ENCODE measurements around the gene ARHGEF1.

DNA sequence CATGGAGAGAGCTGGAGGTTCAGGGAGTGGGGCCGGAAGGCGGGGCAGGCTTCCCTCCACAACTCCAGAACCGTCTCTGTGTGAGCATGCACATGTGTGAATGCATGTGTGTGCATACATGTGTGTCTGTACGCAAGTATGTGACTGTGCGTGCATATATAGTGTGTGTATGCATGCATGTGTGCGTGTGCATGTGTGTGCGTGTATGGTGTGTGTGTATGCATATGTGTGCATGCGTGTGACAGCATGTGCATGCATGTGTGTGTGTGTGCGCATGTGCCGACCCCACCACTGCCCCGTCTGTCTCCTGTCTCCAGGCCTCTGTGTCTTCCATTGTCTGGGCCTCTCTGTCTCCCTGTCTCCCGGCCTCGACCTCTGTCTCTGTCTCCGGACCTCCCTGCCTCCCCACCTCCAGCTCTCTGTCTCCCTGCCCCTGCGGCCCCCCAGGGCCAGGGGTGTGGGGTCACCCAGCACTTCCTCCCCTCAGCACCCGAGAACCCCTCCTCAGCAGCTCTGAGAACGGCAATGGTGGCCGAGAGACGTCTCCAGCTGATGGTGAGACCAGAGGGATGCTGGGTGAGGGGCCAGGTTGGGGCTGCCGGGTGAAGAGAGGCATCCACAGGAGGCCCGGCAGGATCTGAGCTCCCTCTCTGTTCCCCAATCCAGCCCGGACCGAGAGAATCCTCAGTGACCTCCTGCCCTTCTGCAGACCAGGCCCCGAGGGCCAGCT is 22.5 kb downstream of the ARHGEF1 start:
- TF ChIP-seq, protein P1, sequence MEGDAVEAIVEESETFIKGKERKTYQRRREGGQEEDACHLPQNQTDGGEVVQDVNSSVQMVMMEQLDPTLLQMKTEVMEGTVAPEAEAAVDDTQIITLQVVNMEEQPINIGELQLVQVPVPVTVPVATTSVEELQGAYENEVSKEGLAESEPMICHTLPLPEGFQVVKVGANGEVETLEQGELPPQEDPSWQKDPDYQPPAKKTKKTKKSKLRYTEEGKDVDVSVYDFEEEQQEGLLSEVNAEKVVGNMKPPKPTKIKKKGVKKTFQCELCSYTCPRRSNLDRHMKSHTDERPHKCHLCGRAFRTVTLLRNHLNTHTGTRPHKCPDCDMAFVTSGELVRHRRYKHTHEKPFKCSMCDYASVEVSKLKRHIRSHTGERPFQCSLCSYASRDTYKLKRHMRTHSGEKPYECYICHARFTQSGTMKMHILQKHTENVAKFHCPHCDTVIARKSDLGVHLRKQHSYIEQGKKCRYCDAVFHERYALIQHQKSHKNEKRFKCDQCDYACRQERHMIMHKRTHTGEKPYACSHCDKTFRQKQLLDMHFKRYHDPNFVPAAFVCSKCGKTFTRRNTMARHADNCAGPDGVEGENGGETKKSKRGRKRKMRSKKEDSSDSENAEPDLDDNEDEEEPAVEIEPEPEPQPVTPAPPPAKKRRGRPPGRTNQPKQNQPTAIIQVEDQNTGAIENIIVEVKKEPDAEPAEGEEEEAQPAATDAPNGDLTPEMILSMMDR (conservative IDR thresholded peaks at IDR 0.05; ENCODE audit: low read length) = no peak
- TF ChIP-seq EZH2phosphoT487 (IDR thresholded peaks at IDR 0.05; ENCODE audit: borderline replicate concordance) = no peak
